HT-29 (cell line): Measurements from ENCODE around the gene STPG1. TPM values are rescaled to one million over a fixed set of nuclear protein-coding genes. Genes with fewer than 3 reads are reported as not detected.

Experiments used
- DNase-seq: peaks from one replicate; pipeline ENCODE4 v3.0.0-alpha.2; 2015; ENCODE audit warnings: low spot score
- total RNA-seq: library from RNA; depleted of rRNA; stranded (reverse); fragments of >200 nt; shearing (Covaris generic); gene quantifications from 2 replicates; pipeline ENCODE4 v1.2.3, GENCODE V29; 2014

Gene STPG1
- total RNA-seq, 1 experiment from 2014 or later = 5.3 TPM

DNA sequence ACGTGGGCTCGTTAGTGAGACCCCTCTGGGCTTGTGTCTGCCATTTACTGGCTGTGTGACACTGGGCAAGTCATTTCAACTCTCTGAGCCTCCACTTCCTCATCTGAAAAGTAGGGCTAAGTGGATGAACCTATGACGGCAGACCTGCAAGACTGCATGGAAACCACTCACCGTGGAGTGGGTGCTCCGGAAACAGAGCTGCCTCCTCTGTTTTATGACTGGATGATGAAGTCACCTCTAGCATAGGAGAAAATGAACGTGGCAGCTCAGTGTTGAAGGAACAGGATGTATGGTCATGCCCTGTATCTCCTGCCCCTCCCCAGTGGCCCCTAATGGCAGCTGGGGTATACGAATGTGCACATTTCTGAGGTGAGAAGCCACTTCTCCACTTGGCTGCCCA is 40.5 kb downstream of the STPG1 start:
- no peak for DNase-seq

GRCh38 chr1:24369801-24370200 is 43.8 kb downstream of the STPG1 start:
- DNase-seq = no peak

GRCh38 chr1:24369199-24369598 is 44.4 kb downstream of the STPG1 start:
- DNase-seq = no peak

GRCh38 chr1:24366707-24367106 is 46.9 kb downstream of the STPG1 start:
- DNase-seq = no peak

DNA sequence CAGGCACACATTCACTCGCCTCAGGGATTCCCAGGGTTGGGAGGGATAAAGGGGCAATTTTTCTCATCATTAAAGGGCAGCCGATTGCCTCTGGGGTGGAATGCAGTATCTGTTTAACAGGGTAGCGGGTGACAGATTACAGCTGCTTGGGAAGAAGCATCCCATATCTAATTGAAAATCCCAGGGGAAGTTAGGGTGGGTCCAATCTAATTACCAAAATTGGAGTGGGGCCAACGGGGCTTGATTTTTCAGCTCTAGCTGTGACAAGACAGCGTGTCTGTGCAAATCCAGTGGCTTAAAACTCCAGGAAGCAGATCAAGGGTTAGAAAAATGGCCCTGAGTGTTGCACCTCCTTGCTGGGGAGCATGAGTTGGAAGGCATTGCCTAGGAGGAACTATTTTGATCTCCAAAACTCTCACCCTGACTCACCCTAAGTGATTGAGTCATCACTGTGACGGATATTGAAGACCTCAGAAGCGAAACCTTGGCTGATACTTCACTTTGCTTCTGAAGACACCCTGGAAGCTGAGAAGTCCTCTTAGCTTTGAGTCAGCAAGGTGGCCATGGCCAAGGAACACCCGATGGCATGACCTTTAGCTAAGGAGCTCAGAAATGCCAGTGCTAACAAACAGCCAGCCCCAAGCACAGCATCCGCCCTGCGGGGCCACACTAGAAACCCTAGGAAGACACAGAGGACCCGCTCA is 48.5 kb downstream of the STPG1 start:
- DNase-seq = peak; percentile 58

- DNase-seq = no peak
Measured at GRCh38 chr1:24364605-24364974, 49.0 kb downstream of the STPG1 start.

GRCh38 chr1:24363994-24364393 is 49.6 kb downstream of the STPG1 start:
- DNase-seq = no peak

GRCh38 chr1:24362982-24363614 is 50.5 kb downstream of the STPG1 start:
- DNase-seq = no peak

DNA sequence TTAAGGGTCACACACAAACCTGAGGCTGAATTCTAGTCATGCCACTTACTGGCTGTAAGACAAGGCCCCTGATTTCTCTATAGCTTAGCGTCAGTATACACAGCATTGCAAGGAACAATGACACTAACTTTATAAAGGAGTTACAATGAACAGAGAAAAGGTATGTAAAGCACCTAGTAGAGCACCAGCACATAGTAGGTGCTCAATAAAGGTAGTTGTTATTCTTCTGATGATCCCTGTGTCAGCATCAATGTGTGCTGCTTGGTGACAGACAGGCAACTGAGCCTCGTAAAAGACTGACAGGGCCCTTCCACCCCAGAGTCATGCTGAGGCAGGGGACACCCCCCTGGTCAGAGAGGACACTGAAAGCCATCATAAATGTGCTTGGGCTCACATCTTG is 51.2 kb downstream of the STPG1 start:
- DNase-seq = no peak

GRCh38 chr1:24361811-24362210 is 51.8 kb downstream of the STPG1 start:
- DNase-seq = no peak

DNA sequence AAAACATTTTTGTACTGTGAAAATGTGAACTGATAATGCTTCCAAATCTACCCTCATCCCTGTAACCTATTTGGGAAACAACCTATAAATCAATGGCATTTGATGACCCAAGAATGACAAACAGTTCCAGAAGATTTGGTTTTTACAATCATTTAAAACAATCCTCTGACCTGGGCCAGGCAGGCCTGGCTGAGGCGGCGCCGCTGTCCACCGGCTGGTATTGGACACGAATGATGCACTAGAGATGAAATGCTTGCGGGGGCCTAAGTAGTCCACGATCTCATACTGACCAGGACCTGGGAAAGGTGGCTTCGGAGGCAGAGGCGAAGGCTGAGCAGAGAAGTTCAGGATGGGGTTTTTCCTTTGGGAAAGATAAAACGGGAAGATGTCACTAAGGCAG is 52.9 kb downstream of the STPG1 start:
- DNase-seq = no peak

DNA sequence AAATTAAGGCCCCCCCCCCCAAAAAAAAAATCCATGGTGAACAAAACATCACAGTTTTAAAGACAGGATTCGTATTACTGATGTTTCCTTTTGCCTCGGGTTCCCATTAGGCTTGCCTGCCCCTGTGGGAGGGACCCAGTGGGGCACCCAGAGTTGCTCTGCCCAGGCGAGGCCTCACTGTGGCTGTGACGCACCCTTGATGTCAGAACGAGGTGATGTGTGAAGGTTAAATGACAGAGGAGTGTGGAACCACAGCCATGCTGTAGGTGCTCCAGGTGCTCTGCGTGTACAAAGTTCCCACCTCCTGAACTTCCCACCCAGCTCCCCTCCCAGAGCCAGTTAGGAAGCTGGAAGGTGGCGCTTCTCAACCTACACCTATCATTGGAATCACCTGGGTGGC is 56.5 kb downstream of the STPG1 start:
- DNase-seq = no peak

DNA sequence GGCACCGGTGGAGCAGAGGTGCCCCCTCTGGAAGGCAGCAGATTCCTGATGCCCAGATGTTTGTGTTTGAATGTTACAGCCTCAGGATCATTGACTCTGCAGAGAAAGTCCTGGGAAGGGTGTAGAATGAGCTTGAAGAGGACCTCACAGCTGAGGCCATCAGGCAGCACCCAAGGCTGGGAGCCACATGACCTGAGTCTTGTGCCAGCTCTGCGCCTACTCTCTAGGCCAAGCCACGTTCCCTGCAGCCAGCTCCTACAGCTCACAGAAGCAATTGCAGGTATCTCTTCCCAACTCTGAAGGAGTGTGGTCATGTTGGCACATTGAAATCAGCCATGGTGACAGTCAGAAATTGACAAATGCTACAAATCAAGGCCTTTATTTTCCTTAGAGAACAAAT is 58.1 kb downstream of the STPG1 start:
- no peak for DNase-seq

- DNase-seq = no peak
Measured at GRCh38 chr1:24353292-24353891, 60.2 kb downstream of the STPG1 start.

DNA sequence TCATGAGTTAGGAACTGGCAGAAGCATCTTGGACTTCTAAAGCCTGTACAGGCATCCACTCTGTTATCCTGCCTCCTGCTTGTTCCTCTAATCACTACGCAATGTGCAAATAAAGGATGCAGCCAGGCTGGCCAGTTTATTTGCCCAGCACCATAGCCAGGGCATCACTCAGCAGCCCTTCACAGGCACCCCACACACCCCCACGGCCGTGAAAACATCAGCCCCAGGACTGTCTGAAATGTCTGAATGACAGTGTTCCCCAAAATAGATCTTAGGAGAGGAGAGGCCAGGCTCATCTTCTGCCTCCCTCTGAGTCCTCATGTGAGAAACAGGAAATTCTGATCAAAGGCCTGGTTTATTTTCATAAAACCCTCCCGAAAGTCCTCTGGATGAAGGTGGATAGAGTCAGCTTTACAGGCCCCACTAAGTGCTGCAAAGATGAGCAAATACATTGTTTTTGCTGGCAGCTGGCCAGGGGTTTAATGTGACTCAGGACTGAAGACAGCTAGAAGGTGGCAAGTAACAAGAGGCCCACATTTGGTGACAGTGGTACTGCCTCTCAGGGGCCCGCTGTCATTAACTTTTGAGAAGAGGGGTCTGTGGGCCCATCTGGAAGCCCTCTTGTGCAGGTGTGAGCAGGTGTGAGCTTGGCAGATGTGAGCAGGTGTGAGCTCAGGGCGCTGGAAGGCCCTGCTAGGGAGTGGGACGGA is 61.5 kb downstream of the STPG1 start:
- no peak for DNase-seq

DNA sequence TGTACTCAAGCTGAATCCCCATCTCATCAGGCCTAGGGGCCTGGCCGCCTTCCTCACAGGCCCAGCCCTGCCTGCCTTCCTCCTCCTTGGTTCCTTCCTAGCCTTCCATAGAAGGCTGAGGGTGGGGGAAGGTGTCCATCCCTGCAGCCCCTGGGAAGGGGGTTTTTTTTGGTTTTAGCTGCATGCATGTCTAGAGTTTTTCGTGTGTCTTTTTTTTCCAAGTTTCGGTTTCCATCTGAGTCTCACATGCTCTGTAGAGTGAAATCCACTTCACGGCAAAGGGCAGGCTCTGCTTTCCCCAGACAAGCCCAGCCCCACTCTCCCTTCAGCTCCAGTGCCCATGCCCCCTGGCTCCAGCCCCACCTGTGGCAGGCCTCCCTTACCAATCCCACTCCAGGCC is 62.3 kb downstream of the STPG1 start:
- DNase-seq = no peak

GRCh38 chr1:24349891-24350290 is 63.7 kb downstream of the STPG1 start:
- DNase-seq = no peak

DNA sequence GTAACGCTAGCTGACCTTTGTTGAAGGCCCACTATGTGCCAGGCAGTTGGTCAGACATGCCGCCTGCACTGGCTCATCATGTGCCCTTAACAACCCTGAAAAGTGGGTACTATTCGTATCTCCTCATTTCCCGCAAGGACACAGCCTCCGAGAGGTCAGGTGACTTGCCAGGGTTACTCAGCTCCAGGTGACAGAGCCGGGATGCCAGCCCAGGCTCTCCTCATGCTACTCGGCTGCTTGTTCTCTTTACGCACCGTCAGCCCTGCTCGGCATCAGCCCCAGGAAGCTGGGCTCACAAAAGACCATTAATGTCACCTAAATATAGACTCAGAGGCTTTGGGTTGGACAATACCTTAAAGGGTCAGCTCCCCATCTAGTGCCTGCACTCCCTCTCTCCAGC is 65.4 kb downstream of the STPG1 start:
- DNase-seq = no peak

- no peak for DNase-seq
Measured at GRCh38 chr1:24347159-24347934, 66.2 kb downstream of the STPG1 start.

- DNase-seq = no peak
Measured at GRCh38 chr1:24345334-24345733, 68.2 kb downstream of the STPG1 start.

DNA sequence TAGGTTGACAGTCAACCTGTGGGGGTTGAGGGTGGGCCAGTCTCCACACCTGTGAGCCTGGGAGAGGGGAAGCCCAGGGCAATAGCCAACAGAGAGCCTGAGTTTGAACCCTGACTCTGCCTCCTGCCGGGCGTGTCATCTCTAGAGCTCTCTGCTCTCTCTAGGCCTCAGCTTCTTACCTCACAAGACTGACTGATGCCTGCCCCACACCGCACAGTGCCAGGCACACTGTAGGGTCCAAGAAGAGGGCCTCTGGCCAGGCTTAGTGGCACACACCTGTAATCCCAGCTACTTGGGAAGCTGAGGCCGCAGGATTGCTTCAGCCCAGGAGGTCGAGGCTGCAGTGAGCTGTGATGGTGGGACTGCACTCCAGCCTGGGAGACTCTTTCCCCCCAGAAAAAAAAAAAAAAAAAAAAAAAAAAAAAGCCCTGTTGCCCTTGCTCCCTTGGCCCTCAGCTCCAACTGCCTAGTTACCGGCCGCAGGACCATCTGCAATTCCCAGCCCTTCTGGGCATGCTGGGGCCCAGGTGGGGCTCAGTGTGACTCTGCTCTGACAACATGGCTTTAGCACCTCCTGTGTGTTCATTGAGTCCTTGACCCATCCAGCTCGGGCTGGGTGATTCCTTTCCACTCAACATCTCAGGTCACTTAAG is 69.4 kb downstream of the STPG1 start:
- no peak for DNase-seq
